A673 (cell line): ENCODE data around the gene RASGEF1C.

Experiments
- EZH2 ChIP-seq: fragments of 200-600 bp; sonication (generic); IDR thresholded peaks from 2 replicates; pipeline ENCODE4 v1.6.1; 2017; ENCODE audit warnings: borderline replicate concordance, low read depth, mild to moderate bottlenecking, mixed read lengths, antibody characterized with exemption, low read length; ENCODE audit not compliant: poor library complexity, severe bottlenecking
- TF ChIP-seq, protein P1 (sequence below): fragments of 300-800, 200-600 bp; sonication (generic); conservative IDR thresholded peaks from 2 replicates; pipeline ENCODE4 v1.5.1; 2017; ENCODE audit warnings: low read depth, mild to moderate bottlenecking, antibody characterized with exemption, low read length, moderate library complexity, mixed read lengths

DNA sequence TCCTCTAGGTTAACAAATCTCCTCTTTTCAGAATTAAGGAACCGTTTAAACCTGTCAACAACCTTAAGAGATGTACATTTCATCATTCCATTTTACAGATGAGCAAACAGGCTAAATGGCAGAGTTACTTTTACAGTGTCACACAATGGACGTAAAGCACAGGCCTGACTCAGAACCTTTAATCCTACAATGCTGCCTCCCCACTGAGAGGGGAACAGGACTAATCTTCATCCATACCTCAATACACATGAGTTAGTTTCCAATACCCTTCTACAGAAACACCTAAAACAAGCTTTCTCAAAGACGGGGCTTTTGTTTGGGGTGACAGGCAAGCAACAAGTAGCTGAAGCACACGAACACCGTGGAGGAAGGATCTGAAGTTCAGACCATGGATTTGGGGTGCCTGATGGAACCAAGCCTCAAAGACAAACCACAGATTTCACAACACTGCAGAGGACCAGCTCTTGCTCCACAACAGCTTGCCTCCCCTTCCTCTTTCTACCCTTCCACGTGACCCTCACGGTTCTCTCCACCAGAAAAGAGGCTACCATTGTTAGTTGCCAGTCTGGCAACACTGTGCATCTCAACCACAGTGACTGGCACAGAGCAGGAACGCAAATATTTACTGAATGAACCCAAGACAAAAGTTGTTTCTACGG, 139.3 kb downstream of the RASGEF1C start:
- TF ChIP-seq, protein P1, sequence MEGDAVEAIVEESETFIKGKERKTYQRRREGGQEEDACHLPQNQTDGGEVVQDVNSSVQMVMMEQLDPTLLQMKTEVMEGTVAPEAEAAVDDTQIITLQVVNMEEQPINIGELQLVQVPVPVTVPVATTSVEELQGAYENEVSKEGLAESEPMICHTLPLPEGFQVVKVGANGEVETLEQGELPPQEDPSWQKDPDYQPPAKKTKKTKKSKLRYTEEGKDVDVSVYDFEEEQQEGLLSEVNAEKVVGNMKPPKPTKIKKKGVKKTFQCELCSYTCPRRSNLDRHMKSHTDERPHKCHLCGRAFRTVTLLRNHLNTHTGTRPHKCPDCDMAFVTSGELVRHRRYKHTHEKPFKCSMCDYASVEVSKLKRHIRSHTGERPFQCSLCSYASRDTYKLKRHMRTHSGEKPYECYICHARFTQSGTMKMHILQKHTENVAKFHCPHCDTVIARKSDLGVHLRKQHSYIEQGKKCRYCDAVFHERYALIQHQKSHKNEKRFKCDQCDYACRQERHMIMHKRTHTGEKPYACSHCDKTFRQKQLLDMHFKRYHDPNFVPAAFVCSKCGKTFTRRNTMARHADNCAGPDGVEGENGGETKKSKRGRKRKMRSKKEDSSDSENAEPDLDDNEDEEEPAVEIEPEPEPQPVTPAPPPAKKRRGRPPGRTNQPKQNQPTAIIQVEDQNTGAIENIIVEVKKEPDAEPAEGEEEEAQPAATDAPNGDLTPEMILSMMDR: no peak
- TF ChIP-seq EZH2: no peak
